K562 (cell line): ENCODE results near the gene CERS6. TPM values are rescaled to one million over a fixed set of nuclear protein-coding genes. Genes with fewer than 3 reads are reported as not detected.

Experiments used
- ATF3 ChIP-seq, 2 experiments: fragments of 450-650 bp in 1 of 2; sonication (generic) in 1 of 2; formaldehyde crosslinking in 1 of 2; IDR thresholded peaks in 1 of 2; conservative IDR thresholded peaks in 1 of 2; 2 replicates each; pipeline versions ENCODE4 v1.6.1 to v1.8.1; 2016 to 2023; ENCODE audit warnings: mild to moderate bottlenecking in 2 of 2, moderate library complexity in 2 of 2, inconsistent platforms in 1 of 2, missing genetic modification reagents in 1 of 2
- BCLAF1 ChIP-seq, 2 experiments: fragments of 450-650 bp in 1 of 2; IDR thresholded peaks; 2 replicates each; pipeline ENCODE4 v1.6.1; 2011 to 2017; ENCODE audit warnings: low read depth in 2 of 2, antibody characterized with exemption in 1 of 2, borderline replicate concordance in 1 of 2, low read length in 1 of 2, mild to moderate bottlenecking in 1 of 2, mixed read lengths in 1 of 2; ENCODE audit not compliant: control insufficient read depth in 1 of 2
- MAFG ChIP-seq: fragments of 450-650 bp; conservative IDR thresholded peaks from 2 replicates; pipeline ENCODE4 v1.6.1; 2016; ENCODE audit warnings: missing genetic modification characterization, missing compliant biosample characterization
- NKRF ChIP-seq: fragments of 450-650 bp; IDR thresholded peaks from 2 replicates; pipeline ENCODE4 v1.6.1; 2016; ENCODE audit warnings: borderline replicate concordance
- SAFB2 ChIP-seq: fragments of 200-400 bp; formaldehyde crosslinking; IDR thresholded peaks from 2 replicates; pipeline ENCODE4 v1.6.1; 2018; ENCODE audit warnings: borderline replicate concordance, low read length, low read depth, moderate library complexity; ENCODE audit not compliant: severe bottlenecking
- ZNF280A ChIP-seq: fragments of 450-650 bp; IDR thresholded peaks from 2 replicates; pipeline ENCODE4 v1.6.1; 2018; ENCODE audit warnings: mild to moderate bottlenecking, low read depth; ENCODE audit not compliant: partially characterized antibody
- polyA plus RNA-seq, 8 experiments: library from polyadenylated mRNA; depleted of rRNA in 4 of 8; stranded (reverse) in 5 of 8; unstranded in 3 of 8; fragments of >200 nt; fragmentation: Nextera tagmentation in 2 of 8; fragmentation: Illumina TruSeq in 1 of 8; extraction: Ambion mirVana in 2 of 8; extraction: Trizol in 1 of 8; gene quantifications; 2 replicates each; pipeline versions ENCODE4 v1.2.1 to v1.2.3, GENCODE V29; 2011 to 2014; ENCODE audit warnings: inconsistent platforms in 1 of 8, missing spikeins in 1 of 8
- total RNA-seq, 7 experiments: library from RNA; depleted of rRNA in 6 of 7; stranded (reverse); fragments of >200 nt in 6 of 7; fragmentation: Illumina TruSeq in 2 of 7; extraction: Trizol in 2 of 7; gene quantifications; 2 replicates each; pipeline versions ENCODE4 v1.2.1 to v1.2.3, GENCODE V29; 2011 to 2021; ENCODE audit warnings: low replicate concordance in 1 of 7

Gene CERS6
- total and polyA plus RNA-seq, 9 of the 15 experiments (the other 6 are each of a cell fraction or from before 2014, with no cell fraction given): 1.6 to 13.6 (median 11.4) TPM

- TF ChIP-seq BCLAF1 (IDR thresholded peaks at IDR 0.05; ENCODE audit: borderline replicate concordance in 1 of 2, control insufficient read depth in 1 of 2, low read depth in 2 of 2, low read length in 1 of 2) (no peak), ZNF280A (no peak), SAFB2 (no peak), MAFG (tag) (peak; percentile 68), ATF3 (IDR thresholded peaks at IDR 0.05) (0 out of 2 replicates have a peak, but pooled peaks have one; percentile 10), ATF3 (CRISPR knock-in tag; conservative IDR thresholded peaks at IDR 0.05) (no peak), NKRF (no peak)
- TF ChIP-seq, all 486 proteins: peak for 4
Observed at GRCh38 chr2:168445960-168446359, 10.1 kb upstream of the CERS6 start (continued).
